HepG2 (cell line): ENCODE data around the gene HPS4. TPM values are rescaled to one million over a fixed set of nuclear protein-coding genes. Genes with fewer than 3 reads are reported as not detected.

ENCODE experiments used
- CCDC6 ChIP-seq: sonication (generic); formaldehyde crosslinking; IDR thresholded peaks from 2 replicates; pipeline ENCODE4 v1.8.1; 2022; ENCODE audit warnings: mild to moderate bottlenecking, missing genetic modification reagents, moderate library complexity
- HIC2 ChIP-seq: sonication (generic); formaldehyde crosslinking; IDR thresholded peaks from 2 replicates; pipeline ENCODE4 v1.9.0; 2022; ENCODE audit warnings: low read depth, missing genetic modification reagents
- KMT2B ChIP-seq: IDR thresholded peaks from 2 replicates; pipeline ENCODE4 v1.6.1; 2016; ENCODE audit warnings: missing genetic modification reagents, missing compliant biosample characterization
- NFATC3 ChIP-seq: sonication (generic); formaldehyde crosslinking; IDR thresholded peaks from 2 replicates; pipeline ENCODE4 v1.5.1; 2020; ENCODE audit warnings: mild to moderate bottlenecking, missing genetic modification reagents
- NR0B2 ChIP-seq: sonication (generic); formaldehyde crosslinking; IDR thresholded peaks from 2 replicates; pipeline ENCODE4 v1.4.0; 2020; ENCODE audit warnings: mild to moderate bottlenecking, missing genetic modification reagents
- NRL ChIP-seq: sonication (generic); formaldehyde crosslinking; IDR thresholded peaks from 2 replicates; pipeline ENCODE4 v1.5.0; 2020; ENCODE audit warnings: missing genetic modification reagents, mild to moderate bottlenecking, moderate library complexity, borderline replicate concordance
- PHF20 ChIP-seq: sonication (generic); formaldehyde crosslinking; IDR thresholded peaks from 2 replicates; pipeline ENCODE4 v1.5.0; 2020; ENCODE audit warnings: mild to moderate bottlenecking, missing genetic modification reagents
- RFXAP ChIP-seq: sonication (generic); formaldehyde crosslinking; IDR thresholded peaks from 2 replicates; pipeline ENCODE4 v1.4.0; 2020; ENCODE audit warnings: missing genetic modification reagents, borderline replicate concordance
- SKIL ChIP-seq: sonication (generic); formaldehyde crosslinking; IDR thresholded peaks from 2 replicates; pipeline ENCODE4 v1.8.0; 2022; ENCODE audit warnings: missing genetic modification reagents, mild to moderate bottlenecking, moderate library complexity, borderline replicate concordance
- SMAD3 ChIP-seq: sonication (generic); formaldehyde crosslinking; IDR thresholded peaks from 2 replicates; pipeline ENCODE4 v1.4.0; 2020; ENCODE audit warnings: missing genetic modification reagents
- ZBTB25 ChIP-seq: IDR thresholded peaks from 2 replicates; pipeline ENCODE4 v1.6.1; 2018; ENCODE audit warnings: missing genetic modification reagents
- ZNF136 ChIP-seq: sonication (generic); formaldehyde crosslinking; IDR thresholded peaks from 2 replicates; pipeline ENCODE4 v1.8.1; 2022; ENCODE audit warnings: low read depth, mild to moderate bottlenecking, moderate library complexity, missing genetic modification reagents
- ZNF143 ChIP-seq: sonication (generic); formaldehyde crosslinking; IDR thresholded peaks from 2 replicates; pipeline ENCODE4 v1.4.0; 2020; ENCODE audit warnings: missing genetic modification reagents
- ZNF367 ChIP-seq: sonication (generic); formaldehyde crosslinking; IDR thresholded peaks from 2 replicates; pipeline ENCODE4 v1.4.0; 2020; ENCODE audit warnings: missing genetic modification reagents, borderline replicate concordance
- ZNF510 ChIP-seq: sonication (generic); formaldehyde crosslinking; IDR thresholded peaks from 2 replicates; pipeline ENCODE4 v1.4.0; 2020; ENCODE audit warnings: low read depth, mild to moderate bottlenecking, missing genetic modification reagents
- polyA plus RNA-seq, 8 experiments: library from polyadenylated mRNA; depleted of rRNA in 3 of 8; stranded (reverse) in 7 of 8; unstranded in 1 of 8; fragments of >200 nt; fragmentation: Illumina TruSeq in 4 of 8; extraction: Trizol in 4 of 8; gene quantifications; 2 replicates each; pipeline versions ENCODE4 v1.2.1 to v1.2.3, GENCODE V29; 2011 to 2016; ENCODE audit warnings: low read depth in 4 of 8, missing spikeins in 1 of 8, mixed read lengths in 1 of 8; ENCODE audit not compliant: insufficient read depth in 1 of 8
- total RNA-seq, 5 experiments: library from RNA; depleted of rRNA; stranded (reverse); fragments of >200 nt; fragmentation: Illumina TruSeq; extraction: Trizol; gene quantifications; 2 replicates each; pipeline ENCODE4 v1.2.3, GENCODE V29; 2016; ENCODE audit warnings: low read depth in 1 of 5
- TF ChIP-seq, protein P1 (sequence below): sonication (generic); formaldehyde crosslinking; IDR thresholded peaks from 2 replicates; pipeline ENCODE4 v1.4.0; 2020; ENCODE audit warnings: missing genetic modification reagents
- TF ChIP-seq, protein P2 (sequence below): sonication (generic); formaldehyde crosslinking; conservative IDR thresholded peaks from 2 replicates; pipeline ENCODE4 v1.8.0; 2022; ENCODE audit warnings: mild to moderate bottlenecking, moderate library complexity, missing genetic modification reagents

Gene HPS4
- total and polyA plus RNA-seq, 2 of the 13 experiments (the other 11 are each of a cell fraction or from before 2014, with no cell fraction given) = 27.4 to 34.0 TPM

GRCh38 chr22:26512149-26512793, 28.7 kb upstream of the HPS4 start, which contains the start of gene TFIP11 (continued):
- no peak for TF ChIP-seq ZNF367 (CRISPR knock-in tag)
- peak; percentile 58; the same call in 1 of the 2 replicates for TF ChIP-seq ZNF143 (CRISPR knock-in tag)
- TF ChIP-seq ZNF136 = no peak
- TF ChIP-seq PHF20 (CRISPR knock-in tag) = peak; percentile 100
- TF ChIP-seq RFXAP (CRISPR knock-in tag) = peak; percentile 67; the same call in 1 of the 2 replicates
- peak; percentile 71; the same call in 1 of the 2 replicates for TF ChIP-seq CCDC6 (CRISPR knock-in tag)
- TF ChIP-seq ZNF510 (CRISPR knock-in tag) = 0 out of 2 replicates have a peak, but pooled peaks have one; percentile 61
- TF ChIP-seq, protein P1, sequence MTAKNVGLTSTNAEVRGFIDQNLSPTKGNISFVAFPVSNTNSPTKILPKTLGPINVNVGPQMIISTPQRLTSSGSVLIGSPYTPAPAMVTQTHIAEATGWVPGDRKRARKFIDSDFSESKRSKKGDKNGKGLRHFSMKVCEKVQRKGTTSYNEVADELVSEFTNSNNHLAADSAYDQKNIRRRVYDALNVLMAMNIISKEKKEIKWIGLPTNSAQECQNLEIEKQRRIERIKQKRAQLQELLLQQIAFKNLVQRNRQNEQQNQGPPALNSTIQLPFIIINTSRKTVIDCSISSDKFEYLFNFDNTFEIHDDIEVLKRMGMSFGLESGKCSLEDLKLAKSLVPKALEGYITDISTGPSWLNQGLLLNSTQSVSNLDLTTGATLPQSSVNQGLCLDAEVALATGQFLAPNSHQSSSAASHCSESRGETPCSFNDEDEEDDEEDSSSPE (CRISPR knock-in tag) = peak; percentile 36
- TF ChIP-seq NFATC3 = 0 out of 2 replicates have a peak, but pooled peaks have one; percentile 66
- TF ChIP-seq HIC2 (CRISPR knock-in tag) = no peak; the same call in 1 of the 2 replicates
- TF ChIP-seq NRL (CRISPR knock-in tag) = peak; percentile 93
- TF ChIP-seq, protein P2, sequence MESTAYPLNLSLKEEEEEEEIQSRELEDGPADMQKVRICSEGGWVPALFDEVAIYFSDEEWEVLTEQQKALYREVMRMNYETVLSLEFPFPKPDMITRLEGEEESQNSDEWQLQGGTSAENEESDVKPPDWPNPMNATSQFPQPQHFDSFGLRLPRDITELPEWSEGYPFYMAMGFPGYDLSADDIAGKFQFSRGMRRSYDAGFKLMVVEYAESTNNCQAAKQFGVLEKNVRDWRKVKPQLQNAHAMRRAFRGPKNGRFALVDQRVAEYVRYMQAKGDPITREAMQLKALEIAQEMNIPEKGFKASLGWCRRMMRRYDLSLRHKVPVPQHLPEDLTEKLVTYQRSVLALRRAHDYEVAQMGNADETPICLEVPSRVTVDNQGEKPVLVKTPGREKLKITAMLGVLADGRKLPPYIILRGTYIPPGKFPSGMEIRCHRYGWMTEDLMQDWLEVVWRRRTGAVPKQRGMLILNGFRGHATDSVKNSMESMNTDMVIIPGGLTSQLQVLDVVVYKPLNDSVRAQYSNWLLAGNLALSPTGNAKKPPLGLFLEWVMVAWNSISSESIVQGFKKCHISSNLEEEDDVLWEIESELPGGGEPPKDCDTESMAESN = peak; percentile 80
- TF ChIP-seq ZBTB25 = peak; percentile 75; the same call in 1 of the 2 replicates
- 0 out of 2 replicates have a peak, but pooled peaks have one; percentile 28 for TF ChIP-seq SMAD3 (CRISPR knock-in tag)
- TF ChIP-seq SKIL (CRISPR knock-in tag) = no peak
- peak; percentile 98 for TF ChIP-seq KMT2B (CRISPR knock-in tag)
- TF ChIP-seq NR0B2 (CRISPR knock-in tag) = peak; percentile 95
